HG02943 (cell line): ENCODE data around the gene ZNF562.

Experiments
- ATAC-seq: cut with Tn5 transposase; IDR thresholded peaks from one replicate; pipeline ENCODE4 v1.9.1; 2021; ENCODE audit warnings: mild to moderate bottlenecking, low read depth, moderate library complexity; ENCODE audit not compliant: unreplicated experiment

ZNF562 gene

DNA sequence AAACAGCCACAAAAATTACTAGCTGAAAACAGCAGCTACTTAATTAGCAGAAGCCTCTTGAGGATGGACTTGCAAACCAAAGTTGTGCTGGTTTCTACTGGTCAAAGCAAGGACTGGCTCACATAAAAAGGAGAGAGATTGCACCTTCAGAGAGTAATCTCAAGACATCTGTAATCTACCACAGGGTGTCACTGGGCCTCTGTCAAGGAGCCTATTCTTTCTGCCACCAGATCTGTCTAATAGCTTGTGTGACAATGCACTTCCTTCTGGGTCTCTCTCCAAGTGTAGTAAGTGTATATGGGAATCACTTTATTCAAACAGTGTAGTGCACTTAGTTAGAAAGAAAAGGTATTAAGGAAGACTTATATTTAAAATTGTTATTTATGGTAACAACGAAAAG, 29.4 kb downstream of the ZNF562 start:
- ATAC-seq, result no peak

DNA sequence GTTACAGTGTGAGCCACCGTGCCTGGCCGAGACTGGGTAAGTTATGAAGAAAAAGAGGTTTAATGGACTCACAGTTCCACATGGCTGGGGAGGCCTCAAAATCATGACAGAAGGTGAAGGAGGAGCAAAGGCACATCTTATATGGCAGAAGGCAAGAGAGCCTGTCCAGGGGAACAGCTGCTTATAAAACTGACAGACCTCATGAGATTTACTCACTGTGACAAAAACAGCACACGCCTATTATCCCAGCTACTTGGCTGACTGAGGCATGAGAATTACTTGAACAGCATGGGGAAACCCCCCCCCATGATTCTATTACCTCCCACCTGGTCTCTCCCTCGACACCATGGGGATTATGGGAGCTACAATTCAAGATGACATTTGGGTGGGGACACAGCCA, 30.4 kb downstream of the ZNF562 start:
- no peak for ATAC-seq

DNA sequence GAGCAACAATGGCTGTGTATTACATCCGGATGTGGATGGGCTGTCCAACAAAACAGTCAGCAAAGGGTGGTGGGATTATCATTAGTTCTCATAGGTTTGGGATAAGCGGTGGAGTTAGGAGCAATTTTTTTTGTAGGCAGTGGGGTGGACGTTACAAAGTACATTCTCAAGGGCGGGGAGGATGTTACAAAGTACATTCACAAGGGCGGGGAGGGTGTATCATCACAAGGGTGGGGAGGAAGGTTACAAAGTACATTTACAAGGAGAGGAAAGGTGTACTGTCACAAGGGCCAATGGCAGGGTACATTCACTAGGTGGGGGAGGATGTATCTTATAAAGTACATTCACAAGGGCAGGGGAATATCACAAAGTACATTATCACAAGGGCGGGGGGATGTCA, 33.1 kb downstream of the ZNF562 start:
- ATAC-seq, result no peak

DNA sequence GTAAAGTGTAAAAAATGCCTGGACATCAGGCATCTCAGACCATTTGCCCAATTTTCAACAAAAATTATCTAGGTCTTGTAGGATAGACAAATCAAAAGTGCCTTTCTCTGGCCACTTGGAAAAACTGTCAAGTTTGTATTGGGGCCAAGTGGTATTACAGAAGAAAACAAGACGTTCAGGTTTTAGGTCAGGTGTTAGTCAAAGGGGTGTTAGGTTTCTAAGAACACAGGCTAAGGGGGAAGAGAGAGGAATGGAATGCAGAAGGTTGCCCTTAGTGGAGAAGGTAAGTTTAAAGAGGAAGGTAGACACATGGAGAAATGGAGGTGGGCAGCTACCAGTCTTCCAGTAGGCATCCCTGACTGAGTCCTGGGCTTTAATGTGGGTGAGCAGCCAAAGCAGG, 33.9 kb downstream of the ZNF562 start:
- ATAC-seq, result no peak

DNA sequence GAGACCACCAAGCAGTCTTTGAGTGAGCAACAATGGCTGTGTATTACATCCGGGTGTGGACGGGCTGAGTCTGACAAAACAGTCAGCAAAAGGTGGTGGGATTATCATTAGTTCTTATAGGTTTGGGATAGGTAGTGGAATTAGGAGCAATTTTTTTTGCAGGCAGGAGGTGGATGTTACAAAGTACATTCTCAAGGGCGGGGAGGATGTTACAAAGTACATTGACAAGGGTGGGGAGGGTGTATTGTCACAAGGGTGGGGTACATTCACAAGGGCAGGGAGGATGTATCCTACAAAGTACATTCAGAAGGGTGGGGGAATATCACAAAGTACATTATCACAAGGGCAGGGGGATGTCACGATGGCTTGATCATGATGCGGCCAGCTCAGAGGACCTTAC, 38.9 kb downstream of the ZNF562 start:
- no peak for ATAC-seq

DNA sequence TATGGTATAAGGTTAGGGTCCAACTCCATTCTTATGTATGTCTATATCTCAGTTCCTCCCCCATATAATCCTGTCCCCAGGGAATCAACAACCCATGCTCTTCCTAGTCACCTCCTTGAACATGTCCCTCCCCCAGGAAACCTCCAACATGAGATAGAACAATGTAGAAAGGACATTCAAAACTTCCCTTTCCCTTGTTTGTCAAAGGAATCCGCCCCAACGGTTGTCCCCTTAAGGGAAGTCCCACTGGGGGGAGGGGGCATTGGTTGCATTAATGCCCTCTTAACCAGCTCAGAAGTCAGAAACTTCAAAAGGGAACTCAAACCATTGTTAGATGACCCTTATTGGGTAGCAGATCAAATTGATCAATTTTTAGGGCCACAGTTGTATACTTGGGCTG, 47.0 kb downstream of the ZNF562 start:
- no peak for ATAC-seq

DNA sequence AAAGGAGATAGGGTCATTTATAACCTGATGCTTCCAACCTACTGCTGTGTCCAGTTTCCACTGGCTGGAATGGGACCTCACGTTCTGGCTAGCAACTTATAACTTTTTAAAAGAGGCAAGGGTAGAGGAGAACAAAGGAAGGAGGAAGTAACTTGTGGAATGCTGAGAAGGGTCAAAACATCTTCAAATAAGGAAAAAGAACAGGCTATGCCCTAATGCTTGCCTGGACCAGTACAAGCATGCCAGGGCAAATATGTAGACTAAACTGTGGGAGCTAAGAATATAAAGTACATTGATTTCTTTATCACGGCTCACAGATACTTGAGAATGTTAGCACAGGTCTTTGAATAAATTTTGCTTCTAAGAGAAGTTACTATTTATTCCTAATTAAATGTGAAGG, 52.4 kb downstream of the ZNF562 start:
- no peak for ATAC-seq

DNA sequence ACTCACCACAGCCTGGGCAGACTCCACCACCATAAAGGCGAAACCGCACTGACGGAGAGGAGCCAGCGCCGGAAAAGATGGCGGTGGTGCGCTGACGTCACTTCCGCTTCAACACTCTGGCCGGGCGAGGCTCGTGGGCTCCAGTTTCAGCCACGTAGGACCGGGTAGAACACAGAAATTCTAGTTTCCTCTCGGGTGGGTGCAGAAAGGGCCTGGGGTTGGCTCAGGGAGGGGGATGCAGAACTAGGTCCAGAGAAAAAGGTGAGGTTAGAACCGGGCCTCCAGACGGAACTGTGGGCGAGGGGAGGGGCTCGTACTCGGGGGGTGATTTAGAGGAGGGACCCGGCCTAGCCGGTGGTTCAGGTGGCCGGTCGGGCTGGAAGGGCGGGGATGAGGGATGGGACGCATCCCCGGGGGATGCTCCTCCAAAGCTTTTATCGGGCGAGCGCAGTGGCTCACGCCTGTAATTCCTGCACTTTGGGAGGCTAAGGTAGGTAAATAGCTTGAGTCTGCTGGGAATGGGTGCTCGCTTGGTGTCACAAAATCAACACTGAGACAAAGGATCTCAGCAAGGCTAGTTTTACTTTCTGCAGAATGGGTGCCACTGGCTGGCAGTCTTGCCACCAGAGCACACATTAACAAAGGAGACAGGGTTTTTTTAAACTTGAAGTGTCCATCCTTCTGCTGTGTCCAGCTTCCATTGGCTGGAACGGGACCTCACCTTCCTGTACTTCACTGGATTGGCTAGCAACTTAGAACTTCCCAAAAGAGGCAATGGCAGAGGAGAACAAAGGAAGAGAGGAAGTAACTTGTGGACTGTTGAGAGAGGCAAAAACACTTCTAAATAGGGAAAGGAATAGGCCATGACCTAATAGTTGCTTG, 53.5 kb downstream of the ZNF562 start, which contains the start of gene ZNF561:
Gene ZNF561 (minus strand): TSS at position 77 of the 882 bp plus-strand sequence. CDS start 1,776 bp downstream, outside the sequence.
- peak; percentile 79 for ATAC-seq

DNA sequence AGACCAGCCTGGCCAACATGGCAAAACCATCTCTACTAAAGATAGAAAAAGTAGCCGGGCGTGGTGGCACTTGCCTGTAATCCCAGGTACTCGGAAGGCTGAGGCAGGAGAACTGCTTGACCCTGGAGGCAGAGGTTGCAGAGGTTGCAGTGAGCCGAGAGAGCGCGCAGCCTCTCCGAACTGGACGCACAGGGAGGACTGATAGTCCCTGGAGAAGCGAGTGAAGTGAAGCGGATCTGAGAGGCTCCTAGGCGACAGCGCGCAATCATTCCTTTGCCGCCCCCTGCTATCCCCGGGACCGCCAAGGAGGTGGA, 54.1 kb downstream of the ZNF562 start:
- ATAC-seq, result no peak

DNA sequence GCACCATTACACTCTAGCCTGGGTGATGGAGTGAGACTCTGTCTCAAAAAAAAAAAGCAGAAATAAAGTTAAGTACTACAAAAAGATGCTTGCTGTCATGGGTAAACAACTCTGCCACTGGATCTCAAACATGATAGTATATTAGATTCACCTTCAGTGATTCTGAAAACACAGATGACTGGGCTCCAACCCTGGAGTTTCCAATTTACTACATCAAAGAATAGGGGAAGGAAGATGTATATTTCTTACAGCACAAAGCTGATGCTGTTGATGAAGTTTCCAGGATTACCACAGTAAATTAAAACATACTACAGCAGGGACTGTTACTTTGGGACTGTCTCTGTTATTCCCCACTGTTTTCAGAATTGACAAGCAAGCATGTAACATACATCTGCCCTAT, 59.1 kb downstream of the ZNF562 start:
- no peak for ATAC-seq

DNA sequence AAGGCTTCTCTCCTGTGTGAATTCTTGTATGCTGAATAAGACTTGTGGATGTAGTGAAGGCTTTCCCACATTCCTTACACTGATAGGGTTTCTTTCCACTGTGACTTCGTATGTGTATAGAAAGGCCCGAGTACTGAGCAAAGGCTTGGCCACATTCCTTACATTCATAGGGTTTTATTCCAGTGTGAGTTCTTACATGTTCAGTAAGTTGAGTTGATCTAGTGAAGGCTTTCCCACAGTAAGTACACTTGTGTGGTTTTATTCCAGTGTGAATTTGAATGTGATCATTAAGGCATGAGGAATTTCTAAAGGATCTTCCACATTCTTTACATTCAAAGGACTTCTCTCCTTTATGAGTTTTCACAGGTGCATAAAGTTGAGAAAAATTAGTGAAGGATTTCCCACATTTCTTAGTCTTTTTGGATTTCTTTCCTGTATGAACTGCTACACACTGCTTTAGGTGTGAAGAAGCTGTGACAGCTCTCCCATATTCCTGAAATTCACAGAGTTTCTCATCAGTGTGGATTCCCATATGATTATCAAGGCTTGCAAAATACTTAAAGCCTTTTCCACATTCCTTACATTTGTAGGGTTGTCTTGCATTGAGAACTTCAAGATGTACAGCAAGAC, 64.3 kb downstream of the ZNF562 start:
- ATAC-seq, result no peak

DNA sequence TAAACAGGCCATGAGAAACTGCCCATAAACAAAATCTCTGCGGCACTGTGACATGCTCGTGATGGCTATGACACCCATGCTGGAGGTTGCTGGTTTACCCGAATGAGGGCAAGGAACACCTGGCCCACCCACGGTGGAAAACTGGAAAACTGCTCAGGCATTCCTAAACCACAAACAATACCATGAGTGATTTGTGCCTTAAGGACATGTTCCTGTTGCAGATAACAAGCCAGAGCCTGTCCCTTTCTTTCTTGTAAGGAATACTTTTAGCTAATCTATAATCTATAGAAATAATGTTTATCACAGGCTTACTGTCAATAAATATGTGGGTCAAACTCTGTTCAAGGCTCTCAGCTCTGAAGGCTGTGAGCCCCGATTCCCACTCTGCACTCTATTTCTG, 66.0 kb downstream of the ZNF562 start:
- no peak for ATAC-seq

DNA sequence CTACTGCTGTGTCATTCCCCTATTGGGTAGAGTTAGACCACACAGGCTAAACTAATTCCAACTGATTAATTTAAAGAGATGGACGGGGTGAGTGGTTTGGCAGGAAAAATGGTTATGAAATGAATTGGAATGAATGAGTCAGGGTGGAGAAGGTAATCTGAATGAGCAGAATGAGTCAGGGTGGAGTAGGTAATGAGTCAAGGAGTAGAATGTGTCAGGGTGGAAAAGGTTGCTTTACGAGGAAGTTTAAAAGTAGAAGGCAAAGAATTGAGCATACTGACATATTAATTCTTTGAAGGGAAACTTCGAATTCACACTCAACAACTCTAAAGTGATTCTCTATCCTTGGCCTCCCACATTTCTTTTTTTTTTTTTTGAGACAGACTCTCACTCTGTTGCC, 77.9 kb downstream of the ZNF562 start:
- no peak for ATAC-seq
